Non-pigmented ciliary epithelial cell (primary cell): ENCODE measurements around the gene OR2D3.
A peak's percentile ranks its signal among the peaks of the same experiment; 100 is the strongest.
"Not testable (repeated sequence)": the region's sequence is repeated elsewhere in the genome, so short reads cannot be mapped to it uniquely, and the experiment has no call there.

Source experiments
- DNase-seq: peaks from one replicate; pipeline ENCODE4 v3.0.0-alpha.2; 2010; ENCODE audit warnings: low read depth

Gene OR2D3

DNA sequence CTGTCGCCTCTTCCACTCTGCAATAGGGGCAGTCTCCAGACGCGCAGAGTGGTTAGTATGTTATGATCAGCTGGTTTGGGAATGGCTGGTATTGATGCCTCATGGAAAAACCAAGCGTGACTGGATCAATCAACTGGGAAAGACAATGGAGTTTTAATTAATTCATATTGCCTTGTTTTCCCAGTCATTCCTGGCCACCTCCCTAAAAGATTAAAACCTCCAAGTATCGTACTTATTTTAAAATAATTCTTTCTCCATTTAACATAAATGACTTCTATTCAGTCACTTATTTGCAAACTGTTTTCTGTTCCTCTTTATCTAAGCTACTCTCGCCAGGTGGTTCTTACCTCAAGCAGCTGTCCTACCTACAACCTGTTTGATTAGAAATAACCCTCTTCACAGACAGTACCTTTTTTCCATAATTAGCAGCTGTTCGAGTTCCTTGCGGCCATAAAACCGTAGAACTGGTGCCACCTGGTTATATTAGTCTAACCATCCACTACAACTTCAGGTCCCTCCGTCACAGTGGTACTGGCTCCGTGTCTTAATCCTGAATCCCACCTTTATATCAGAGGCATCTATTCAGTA lies 6.3 kb downstream of the OR2D3 start:
- DNase-seq = no peak

DNA sequence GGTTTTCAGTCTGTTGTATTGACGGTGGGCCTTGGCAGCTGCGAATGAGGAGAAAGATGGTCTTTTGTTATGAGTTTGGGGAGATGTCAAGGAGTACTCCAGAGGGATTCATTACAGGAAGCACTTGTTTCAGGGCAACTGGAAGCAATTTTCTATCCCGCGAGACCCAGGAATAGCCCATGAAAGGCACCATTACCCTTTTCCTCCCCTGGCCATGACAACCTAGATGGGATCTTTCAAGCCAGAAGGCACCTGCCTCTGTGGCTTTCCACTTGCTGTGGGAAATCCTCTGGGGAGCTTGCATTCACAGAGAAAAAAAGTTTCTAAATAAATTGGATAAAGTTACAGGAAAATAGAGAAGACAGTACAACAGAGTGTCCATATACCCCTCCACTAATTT lies 8.1 kb downstream of the OR2D3 start:
- no peak for DNase-seq

DNA sequence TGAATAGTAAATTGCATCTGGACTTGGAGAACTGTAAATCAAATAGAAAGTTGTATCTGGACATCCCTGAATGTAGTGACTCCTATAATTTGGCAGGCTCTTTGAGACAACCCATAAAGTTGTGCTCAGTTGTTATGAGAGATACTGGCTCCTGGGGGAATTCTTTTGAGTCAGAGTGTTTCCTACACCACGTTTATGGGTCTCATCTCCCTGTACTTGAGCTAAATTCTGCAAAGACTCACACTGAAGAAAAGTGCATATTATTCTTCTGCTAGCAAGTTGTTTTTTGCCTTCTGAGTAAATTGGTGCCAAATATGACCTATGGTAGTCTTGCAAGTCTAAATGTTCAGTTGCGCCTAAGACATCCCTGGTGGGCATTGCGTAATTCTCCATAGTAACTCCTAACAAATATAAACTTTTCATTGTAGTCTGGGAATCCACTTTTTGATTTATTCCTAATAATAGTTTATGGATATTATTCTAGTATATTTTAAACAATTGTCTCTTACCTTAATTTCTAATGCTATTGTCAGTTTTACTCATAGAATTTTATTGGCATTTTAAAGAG lies 10.4 kb downstream of the OR2D3 start:
- no peak for DNase-seq

- no peak for DNase-seq
Measured at GRCh38 chr11:6932145-6932544, 11.3 kb downstream of the OR2D3 start.

DNA sequence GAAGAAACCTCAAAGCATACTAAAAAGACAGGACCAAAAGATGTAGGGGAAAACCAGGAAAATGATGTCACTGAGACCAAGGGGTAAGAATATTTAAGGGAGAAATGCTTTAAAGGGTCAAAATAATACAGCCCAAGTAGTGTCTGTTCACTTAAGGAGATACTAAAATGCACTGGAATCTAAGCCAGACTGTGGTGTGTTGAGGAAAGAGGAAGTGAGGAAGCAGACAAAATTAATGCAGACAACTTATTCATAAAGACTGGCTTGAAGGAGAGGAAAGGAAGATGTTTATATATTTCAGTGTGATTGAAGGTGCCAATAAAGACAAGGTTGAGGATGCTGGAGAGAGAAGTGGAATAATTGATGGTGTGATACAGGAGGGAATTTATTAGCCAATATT lies 21.2 kb downstream of the OR2D3 start:
- DNase-seq = no peak

DNA sequence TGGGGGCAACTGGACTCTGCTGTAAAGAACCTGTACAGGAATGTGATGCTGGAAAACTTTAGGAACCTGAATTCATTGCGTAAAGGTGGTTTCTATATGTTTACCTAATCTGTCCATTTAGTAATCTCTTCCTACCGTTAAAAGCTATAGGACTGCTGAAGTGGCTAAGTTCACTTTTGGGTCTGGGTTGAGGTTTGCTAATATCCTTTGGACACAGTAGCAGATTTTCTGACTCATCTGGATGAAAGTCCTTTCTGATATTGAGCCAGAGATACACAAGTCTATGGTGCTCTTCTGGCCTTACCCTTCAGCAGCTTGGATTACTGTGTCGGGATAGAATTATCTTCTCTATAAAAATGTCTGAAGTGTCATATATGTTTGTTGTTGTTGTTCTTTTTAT lies 22.3 kb downstream of the OR2D3 start:
- no peak for DNase-seq

DNA sequence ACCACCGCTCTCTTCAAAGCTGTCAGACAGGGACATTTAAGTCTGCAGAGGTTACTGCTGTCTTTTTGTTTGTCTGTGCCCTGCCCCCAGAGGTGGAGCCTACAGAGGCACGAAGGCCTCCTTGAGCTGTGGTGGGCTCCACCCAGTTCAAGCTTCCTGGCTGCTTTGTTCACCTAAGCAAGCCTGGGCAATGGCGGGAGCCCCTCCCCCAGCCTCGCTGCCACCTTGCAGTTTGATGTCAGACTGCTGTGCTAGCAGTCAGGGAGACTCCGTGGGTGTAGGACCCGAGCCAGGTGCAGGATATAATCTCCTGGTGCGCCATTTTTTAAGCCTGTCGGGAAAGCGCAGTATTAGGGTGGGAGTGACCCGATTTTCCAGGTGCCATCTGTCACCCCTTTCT lies 33.4 kb downstream of the OR2D3 start:
- not testable (repeated sequence) for DNase-seq

- DNase-seq = no peak
Measured at GRCh38 chr11:6962141-6962540, 41.3 kb downstream of the OR2D3 start.

- DNase-seq = no peak
Measured at GRCh38 chr11:6962673-6963072, 41.9 kb downstream of the OR2D3 start.

DNA sequence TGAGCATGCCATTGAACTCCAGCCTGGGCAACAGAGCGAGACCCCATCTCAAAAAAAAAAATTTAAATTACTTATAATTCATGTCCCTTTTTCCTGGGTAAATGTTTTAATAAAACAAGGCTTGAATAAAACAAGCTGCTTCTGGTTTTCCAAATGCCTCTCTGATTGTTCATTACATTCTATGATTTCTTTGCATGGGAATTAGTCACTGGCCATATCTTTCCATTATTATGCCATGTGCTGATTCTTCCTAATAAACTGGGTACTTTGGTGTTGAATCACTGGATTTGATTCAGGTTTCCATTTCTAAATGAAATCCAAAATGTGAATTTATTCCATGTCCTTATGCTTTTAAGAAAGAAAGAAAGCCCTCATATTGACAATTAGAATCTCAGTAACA lies 48.0 kb downstream of the OR2D3 start:
- DNase-seq = peak; percentile 30

DNA sequence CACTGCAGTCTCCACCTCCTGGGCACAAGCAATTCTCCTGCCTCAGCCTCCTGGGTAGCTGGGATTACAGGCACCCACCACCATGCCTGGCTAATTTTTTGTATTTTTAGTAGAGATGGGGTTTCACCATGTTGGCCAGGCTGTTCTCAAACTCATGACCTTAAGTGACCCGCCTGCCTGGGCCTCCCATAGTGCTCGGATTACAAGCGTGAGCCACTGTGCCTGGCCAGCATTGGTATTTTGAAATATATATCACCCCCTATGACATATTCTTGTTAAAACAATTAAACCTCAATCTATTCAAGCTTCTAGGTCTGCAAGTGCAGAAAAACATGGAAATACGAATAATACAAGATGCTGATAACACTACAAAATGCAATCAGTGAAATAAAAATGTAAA lies 49.1 kb downstream of the OR2D3 start:
- not testable (repeated sequence) for DNase-seq
